ENCODE results near the gene CA11. TPM values are rescaled to one million over a fixed set of nuclear protein-coding genes. Genes with fewer than 3 reads are reported as not detected.

CA11 gene
- total RNA-seq, 1 donor = 2.3 TPM

GRCh38 chr19:48674216-48674809 is 28.3 kb upstream of the CA11 start:
- no peak for DNase-seq (ENCODE audit: low read depth)
- TF ChIP-seq, protein P1, sequence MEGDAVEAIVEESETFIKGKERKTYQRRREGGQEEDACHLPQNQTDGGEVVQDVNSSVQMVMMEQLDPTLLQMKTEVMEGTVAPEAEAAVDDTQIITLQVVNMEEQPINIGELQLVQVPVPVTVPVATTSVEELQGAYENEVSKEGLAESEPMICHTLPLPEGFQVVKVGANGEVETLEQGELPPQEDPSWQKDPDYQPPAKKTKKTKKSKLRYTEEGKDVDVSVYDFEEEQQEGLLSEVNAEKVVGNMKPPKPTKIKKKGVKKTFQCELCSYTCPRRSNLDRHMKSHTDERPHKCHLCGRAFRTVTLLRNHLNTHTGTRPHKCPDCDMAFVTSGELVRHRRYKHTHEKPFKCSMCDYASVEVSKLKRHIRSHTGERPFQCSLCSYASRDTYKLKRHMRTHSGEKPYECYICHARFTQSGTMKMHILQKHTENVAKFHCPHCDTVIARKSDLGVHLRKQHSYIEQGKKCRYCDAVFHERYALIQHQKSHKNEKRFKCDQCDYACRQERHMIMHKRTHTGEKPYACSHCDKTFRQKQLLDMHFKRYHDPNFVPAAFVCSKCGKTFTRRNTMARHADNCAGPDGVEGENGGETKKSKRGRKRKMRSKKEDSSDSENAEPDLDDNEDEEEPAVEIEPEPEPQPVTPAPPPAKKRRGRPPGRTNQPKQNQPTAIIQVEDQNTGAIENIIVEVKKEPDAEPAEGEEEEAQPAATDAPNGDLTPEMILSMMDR (IDR thresholded peaks at IDR 0.05; ENCODE audit: insufficient read depth, low read length) = no peak
- no peak overlapping the region for H3K4me3 ChIP-seq (ENCODE audit: low read depth, low read length)

DNA sequence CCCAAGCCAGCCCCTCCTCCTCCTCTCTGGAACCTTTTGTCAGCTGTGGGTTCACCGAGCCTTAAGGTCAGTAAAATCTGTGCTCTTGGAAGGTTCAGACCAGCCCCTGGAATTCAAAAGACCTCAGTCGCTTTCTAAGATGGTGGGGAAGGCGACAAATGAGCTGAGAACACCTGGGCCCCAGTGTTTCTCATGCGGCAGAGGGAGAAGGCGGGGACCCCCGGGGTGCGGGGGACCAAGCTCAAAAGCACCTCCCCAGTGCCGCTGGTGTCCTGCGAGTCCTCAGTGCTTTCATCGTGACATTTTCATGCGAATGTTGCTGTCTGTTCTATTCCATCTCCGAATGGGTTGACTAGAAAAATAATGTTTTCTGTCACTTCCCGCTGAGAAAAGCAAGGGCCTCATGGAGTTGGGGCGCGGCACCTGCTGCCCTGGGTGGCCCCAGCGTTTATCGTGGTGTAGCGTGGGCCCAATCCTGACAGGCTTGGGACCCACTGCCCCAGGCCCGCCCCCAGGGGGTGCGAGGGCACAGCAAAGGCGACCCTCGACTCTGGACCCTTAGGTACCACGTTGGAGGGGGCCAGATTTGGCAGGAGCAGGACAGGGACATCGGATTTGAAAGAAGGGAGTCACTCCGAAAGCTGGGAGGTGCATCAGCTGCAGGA is 27.6 kb upstream of the CA11 start:
- TF ChIP-seq, protein P1 (IDR thresholded peaks at IDR 0.05; ENCODE audit: insufficient read depth, low read length) = no peak
- DNase-seq (ENCODE audit: low read depth) = no peak
- H3K4me3 ChIP-seq (ENCODE audit: low read depth, low read length) = no peak overlapping the region

GRCh38 chr19:48672994-48673393 is 27.0 kb upstream of the CA11 start, which contains the start of gene NTN5:
Gene NTN5, minus strand, starts transcription at chr19:48673017. Its CDS starts 2,031 bp downstream, at chr19:48670986.
- H3K4me3 ChIP-seq (ENCODE audit: low read depth, low read length) = no peak within 1 kb of the TSS
- TF ChIP-seq, protein P1 (IDR thresholded peaks at IDR 0.05; ENCODE audit: insufficient read depth, low read length) = no peak
- DNase-seq (ENCODE audit: low read depth) = no peak

DNA sequence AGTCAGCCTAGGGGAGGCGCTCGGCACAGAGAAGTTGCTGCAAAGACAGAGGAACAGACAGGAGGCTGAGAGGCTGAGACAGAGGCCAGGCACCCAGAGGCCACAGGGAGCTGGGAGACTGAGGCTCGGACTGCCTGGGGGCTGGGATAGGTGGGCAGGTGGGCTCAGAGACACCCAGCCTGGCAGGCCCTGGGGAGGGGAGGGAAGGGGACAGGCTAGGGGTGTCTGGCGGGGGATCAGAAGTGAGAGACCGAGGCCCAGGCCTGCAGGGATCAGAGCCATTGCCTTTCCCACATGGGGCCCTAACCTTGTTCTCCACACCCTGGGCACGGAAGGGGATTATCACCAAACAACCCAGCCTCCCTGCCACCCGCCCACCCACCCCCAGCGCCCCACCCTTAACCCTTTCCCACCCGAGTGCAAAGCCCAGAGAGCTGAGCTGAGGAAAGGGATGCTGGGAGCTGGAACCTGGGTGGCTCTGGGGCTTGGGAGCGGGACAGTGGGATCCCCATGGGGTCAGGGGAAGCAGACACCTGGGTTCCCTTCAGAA is 25.5 kb upstream of the CA11 start:
- no peak overlapping the region for H3K4me3 ChIP-seq (ENCODE audit: low read depth, low read length)
- TF ChIP-seq, protein P1 (IDR thresholded peaks at IDR 0.05; ENCODE audit: insufficient read depth, low read length) = no peak
- DNase-seq (ENCODE audit: low read depth) = no peak

DNA sequence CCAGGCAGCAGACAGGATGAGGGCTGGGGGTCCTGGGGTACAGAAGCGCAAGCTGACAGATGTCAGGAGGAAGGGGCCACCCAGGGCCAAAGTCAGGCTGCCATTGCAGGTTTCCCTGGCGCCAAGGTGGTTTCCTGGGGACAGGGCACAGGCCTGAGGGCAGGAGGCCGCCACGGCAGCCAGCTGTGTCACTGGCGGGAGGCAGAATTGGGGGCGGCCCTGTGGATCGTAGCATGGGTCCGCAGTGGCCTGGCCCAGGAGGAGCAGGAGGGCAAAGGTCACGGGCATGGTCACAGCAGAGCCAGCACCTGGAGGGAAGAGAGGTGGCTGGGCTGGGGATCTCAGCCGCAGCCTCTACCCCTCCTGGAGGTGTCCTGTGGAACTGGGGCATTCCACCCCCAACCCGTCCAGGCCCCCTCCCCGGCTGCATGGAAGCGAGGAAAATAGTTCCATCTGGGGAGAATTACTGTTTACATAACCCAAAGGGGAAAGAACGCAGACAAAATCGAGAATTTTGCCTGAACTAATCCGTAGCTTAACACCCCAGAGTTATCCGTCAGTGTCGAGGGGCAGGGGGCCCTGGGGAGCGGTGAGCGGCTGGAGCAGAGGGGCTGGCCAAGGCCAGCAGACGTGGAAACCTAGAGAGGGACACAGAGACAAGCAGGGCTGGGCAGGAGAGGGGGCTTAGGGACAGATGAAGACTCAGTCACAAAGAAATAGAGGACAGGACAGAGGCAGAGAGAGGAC is 24.9 kb upstream of the CA11 start:
- no peak overlapping the region for H3K4me3 ChIP-seq (ENCODE audit: low read depth, low read length)
- TF ChIP-seq, protein P1 (IDR thresholded peaks at IDR 0.05; ENCODE audit: insufficient read depth, low read length) = no peak
- DNase-seq (ENCODE audit: low read depth) = no peak

- TF ChIP-seq, protein P1 (IDR thresholded peaks at IDR 0.05; ENCODE audit: insufficient read depth, low read length) = no peak
- no peak overlapping the region for H3K4me3 ChIP-seq (ENCODE audit: low read depth, low read length)
- no peak for DNase-seq (ENCODE audit: low read depth)
These were observed 24.1 kb upstream of the CA11 start for GRCh38 chr19:48669903-48670668.

Measured in fibroblast of the aortic adventitia (primary cell).